ENCODE data around the gene PIK3C3.

PIK3C3 gene

DNA sequence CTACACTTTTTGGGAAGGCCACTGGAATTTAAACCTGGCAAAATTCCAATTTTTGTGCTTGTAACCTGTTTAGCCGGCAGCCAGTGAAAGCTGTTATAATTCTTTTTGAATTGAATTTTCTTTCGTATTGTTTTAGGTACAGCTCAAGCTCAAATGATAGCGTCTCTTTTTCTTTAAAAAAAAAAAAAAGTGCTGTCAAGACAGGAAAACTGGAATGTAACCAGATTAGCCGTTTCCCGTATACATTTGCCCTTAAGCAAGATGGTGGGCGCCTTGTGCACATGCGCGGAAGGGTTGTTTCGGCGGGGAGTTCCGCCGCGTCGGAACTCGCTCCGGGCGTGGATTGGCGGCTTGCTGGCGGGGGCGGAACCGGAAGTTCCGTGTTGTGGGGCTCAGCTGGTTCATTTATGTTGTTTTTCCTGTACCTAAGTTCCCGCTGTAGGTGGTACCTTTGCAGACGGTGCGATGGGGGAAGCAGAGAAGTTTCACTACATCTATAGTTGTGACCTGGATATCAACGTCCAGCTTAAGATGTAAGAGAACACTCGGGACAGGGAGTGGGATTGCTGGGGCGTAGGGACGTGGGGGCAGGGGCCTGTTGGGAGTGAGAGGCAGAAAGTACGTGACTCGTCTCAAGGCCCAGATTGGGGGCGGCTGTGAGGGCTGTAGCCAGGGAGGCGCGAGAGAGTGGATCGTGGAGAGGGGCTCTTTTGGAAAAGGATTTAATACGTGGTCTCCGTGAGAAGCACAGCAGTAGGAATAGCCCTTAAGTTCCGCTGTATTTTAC is at the start of gene PIK3C3:
TSS of gene PIK3C3 (plus strand) at position 408 of the 787 bp plus-strand sequence. CDS start at position 466, 58 bp downstream.
- DNase-seq (ENCODE audit: low read depth in 3 of 3, low spot score in 1 of 3) = peak; percentile 92 to 96 (median 95)

- no peak for DNase-seq (ENCODE audit: low read depth in 3 of 3, low spot score in 1 of 3)
These were observed 49.1 kb upstream of the PIK3C3 start for GRCh38 chr18:41905786-41906527.

DNA sequence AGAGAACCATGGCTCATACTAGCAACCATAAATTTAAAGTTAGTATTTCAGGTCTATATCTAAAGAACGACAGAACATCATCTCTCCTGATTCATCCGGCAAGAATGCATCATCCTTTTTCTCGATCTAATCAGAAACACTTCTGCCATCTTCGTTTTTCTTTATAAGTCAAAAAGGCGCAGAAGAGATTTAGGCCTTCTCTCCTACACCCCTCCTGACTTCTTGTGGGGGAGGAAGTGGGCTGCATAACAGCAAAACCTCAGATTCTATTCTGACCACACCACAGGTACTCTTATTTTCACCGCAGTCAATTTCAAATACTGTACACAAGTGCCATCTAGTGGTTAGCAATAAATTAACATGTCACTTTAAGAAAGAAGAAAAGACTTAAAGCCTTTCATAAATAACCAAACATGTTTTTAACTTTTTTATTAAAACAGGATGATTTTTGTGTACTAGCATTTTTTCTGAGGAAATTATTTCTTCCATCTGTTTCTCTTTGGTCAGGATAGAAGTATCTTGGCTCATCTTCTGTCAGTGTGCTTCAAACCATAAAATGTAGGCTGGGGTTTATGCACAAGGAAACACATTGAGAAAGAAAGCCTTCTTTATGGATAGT is 48.4 kb upstream of the PIK3C3 start:
- no peak for DNase-seq (ENCODE audit: low read depth in 3 of 3, low spot score in 1 of 3)

- no peak for DNase-seq (ENCODE audit: low read depth in 3 of 3, low spot score in 1 of 3)
These were observed 37.9 kb upstream of the PIK3C3 start for GRCh38 chr18:41917181-41917580.

- no peak for DNase-seq (ENCODE audit: low read depth in 3 of 3, low spot score in 1 of 3)
These were observed 33.3 kb upstream of the PIK3C3 start for GRCh38 chr18:41921770-41922169.

DNA sequence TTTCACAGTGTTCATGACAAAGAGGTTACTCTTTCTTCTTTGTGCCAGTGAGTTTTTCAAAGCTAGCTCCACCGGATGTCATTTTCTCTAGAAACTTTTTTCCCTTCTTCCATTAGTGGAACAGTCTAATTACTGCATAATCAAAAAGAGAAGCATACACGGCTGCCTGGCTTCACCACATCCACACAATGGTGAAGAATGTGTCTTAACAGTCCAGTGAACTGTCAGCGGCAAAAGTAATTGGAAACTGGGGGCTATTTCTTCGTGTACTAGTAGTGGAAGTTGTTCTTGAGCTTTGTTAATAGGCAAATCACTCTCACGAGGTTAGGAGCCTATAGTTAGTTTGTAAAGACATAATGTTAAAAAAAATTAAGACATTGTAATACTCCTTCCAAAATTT is 32.9 kb upstream of the PIK3C3 start:
- DNase-seq (ENCODE audit: low read depth in 3 of 3, low spot score in 1 of 3) = no peak

DNA sequence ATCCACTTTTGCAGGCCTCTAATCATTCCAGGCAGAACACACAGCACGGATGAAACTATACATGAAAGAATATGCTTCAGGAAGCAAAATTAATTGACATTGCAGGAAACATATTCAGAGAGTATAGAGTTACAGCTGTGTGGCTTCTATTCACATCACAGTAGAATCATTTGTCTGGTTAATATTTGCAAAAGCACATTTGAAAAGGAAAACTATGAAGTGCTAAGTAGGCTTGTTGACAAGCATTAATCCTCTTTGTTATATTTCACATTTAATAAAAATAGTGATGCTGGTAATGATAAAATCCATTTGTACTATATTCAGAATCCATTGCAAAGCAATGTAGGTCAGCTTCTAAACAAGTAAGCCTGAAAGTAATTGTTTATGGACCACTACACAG is 32.2 kb upstream of the PIK3C3 start:
- DNase-seq (ENCODE audit: low read depth in 3 of 3, low spot score in 1 of 3) = no peak

DNA sequence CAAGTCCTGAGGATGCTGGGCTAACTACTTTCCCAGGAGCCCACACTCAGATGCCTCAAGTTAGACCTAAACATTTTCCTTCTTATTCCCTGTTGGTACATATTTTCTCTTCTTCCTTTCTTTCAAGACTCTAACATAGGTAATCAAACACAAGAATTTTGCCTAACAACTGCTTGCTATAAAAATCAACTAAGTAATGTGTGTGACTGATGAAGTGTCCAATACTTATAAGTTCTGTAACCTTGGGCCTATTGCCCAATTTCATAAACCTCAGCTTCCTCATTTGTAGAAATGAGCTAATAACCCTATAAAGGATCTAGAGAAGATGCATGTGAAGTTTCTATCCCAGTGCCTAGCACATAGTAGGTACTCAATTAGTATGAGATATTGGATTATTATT is 31.6 kb upstream of the PIK3C3 start:
- no peak for DNase-seq (ENCODE audit: low read depth in 3 of 3, low spot score in 1 of 3)

- no peak for DNase-seq (ENCODE audit: low read depth in 3 of 3, low spot score in 1 of 3)
These were observed 26.5 kb upstream of the PIK3C3 start for GRCh38 chr18:41928581-41928980.

DNA sequence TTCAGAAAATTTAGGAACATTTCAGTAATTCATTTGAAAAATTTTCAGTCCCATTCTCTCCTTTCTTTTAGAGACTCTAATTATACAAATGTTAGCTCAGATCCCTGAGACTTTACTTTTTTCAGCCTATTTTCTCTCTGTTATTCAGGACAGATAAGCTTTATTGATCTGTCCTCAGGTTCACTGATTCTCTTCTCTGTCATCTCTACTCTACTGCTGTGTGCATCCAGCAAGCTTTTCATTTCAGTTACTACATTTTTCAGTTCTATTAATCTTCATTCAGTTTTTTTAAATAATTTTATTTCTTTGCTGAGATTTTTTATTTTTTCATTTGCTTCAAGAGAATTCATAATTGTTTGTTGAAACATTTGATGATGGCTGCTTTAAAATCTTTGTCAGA is 22.1 kb upstream of the PIK3C3 start:
- no peak for DNase-seq (ENCODE audit: low read depth in 3 of 3, low spot score in 1 of 3)

DNA sequence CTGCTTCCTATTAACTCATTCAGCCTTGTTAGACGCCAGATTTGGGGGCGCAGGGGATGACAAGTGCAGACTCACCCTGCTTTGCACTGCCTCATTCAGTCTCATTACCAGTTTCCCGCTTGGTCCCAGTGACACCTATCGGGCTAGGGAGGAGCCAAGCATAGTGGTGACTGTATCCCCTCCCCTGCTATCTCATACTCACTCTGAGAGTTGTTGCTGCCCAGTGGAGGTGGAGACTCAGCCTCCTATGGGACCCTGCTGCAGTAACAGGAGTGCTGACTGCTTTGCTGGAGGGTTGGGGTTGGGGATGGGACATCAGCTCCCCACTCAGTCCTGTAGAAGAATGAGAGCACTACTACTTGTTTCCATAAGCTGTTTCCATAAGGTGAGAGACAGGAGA is 21.3 kb upstream of the PIK3C3 start:
- DNase-seq (ENCODE audit: low read depth in 3 of 3, low spot score in 1 of 3) = no peak

DNA sequence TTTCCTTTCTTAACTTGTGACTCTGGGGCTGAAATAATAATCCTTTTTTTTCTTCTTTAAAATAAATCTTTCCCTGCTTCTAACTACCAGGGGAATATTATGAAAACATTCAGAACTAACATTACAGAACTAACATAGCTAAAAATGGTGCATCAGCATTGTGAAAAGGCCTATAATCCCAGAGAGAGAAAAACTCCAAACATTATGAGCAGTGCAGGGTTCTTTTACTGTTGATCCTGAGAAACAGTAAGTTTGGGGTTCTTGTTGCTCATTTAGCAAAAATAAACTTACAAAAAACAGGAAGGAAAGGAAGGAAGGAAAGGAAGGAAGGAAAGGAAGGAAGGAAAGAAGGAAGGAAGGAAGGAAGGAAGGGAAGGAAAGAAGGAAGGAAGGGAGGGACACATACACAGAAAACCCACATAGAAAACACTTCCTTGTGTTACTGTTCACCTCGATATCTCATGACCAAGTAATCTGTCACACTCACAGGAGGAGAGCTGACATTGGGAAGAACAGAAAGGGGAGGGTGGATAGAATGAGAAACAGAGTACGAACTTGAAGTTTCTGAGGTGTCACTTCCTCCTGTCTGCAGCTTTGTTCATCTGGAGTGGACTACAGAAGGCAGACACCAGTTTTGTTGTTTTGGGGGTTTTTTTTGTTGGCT is 18.4 kb upstream of the PIK3C3 start:
- no peak for DNase-seq (ENCODE audit: low read depth in 3 of 3, low spot score in 1 of 3)

- no peak for DNase-seq (ENCODE audit: low read depth in 3 of 3, low spot score in 1 of 3)
These were observed 16.6 kb upstream of the PIK3C3 start for GRCh38 chr18:41938445-41938844.

DNA sequence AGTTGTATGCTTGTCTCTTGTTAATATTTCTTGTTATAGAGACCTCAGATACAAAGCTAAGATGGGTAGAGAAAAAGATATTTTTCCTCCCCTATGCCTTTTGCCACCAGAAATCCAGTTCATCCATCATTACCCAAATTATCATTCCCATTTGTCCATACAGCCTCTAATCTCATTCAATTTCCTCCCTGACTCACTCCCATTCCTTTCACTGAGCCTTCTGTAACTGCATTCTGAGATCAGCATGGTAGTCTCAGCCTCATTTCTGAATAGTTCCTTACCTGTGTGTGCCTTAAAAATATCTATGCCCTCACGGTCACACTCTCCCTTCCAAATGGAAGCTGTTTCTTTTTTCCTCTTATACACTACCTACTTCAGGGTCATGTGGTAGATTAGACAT is 15.7 kb upstream of the PIK3C3 start:
- no peak for DNase-seq (ENCODE audit: low read depth in 3 of 3, low spot score in 1 of 3)

DNA sequence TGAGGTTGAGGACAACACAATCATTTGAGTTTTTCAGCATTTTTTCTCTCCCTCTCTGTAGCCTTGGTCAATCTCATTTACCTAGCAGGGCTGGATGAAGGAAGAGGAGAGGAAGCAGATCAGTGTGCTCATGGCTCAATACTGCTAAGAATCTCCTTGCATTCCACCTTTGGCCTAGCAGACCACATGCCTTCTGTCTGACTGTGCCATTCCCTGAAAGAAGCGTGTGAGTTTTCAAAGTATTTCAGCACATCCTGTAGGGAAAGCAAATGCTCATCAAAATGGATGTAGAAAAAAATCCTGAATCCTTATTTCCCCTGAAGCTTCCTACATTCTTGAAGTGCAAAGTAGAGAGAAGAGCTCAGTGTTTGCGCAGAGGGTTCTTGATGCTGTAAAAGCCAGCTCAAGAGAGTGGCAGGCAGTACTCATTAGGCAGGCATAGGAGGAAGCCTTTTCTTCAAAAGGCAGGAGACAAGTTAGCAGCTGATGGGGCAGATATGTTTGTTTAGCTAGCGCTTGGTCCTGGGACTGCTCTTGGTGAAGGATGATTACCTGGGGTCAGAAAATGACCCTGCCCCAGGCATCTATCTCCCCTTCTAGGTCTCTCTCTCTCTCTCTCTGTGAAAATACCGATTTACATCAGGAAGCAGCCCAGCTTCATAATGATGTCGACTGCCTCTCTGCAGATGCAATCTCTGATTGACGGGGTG is 14.4 kb upstream of the PIK3C3 start:
- DNase-seq (ENCODE audit: low read depth in 3 of 3, low spot score in 1 of 3) = no peak

DNA sequence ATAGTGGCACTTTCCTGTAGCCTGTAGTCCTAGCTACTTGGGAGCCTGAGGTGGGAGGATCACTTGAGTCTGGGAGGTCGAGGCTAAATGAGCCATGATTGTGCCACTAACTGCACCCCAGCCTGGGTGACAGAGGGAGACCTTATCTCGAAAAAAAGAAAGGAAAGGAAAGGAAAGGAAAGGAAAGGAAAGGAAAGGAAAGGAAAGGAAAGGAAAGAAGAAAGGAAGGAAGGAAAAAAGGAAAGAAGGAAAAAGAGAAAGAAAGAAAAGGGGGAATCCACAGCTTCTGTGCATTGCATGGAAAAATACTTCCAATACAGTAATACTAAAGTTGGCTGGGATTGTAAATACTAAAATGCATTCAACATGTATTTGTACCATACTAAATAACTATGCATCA is 12.8 kb upstream of the PIK3C3 start:
- no peak for DNase-seq (ENCODE audit: low read depth in 3 of 3, low spot score in 1 of 3)

DNA sequence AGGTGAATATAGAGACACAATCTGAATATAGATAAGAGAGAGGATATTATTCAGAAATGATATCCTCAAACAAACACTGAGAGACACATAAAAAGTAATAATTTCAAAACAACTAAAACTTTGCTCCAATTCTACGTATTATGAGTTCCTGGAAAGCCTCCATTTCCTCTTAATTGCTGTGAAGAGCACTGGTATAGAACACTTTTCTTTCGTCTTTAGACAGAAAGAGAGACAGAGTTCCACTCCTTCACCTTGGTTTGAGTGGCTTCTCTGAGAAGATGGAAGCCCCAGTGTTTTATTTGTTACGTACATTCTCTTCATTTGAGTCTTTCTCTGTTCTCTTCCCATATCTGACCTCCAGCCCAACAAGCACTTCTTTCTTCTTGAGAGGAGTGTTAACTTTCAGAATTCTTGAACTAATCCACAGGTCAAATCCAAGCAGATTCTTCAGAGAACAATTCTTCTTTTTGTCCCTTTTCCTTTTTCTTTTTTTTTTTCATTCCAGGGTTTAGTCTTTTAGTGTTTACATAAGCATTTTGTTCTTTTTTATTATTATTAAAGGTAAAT is 6.4 kb upstream of the PIK3C3 start:
- DNase-seq (ENCODE audit: low read depth in 3 of 3, low spot score in 1 of 3) = no peak

GRCh38 chr18:41949206-41949920 is 5.7 kb upstream of the PIK3C3 start:
- no peak for DNase-seq (ENCODE audit: low read depth in 3 of 3, low spot score in 1 of 3)

DNA sequence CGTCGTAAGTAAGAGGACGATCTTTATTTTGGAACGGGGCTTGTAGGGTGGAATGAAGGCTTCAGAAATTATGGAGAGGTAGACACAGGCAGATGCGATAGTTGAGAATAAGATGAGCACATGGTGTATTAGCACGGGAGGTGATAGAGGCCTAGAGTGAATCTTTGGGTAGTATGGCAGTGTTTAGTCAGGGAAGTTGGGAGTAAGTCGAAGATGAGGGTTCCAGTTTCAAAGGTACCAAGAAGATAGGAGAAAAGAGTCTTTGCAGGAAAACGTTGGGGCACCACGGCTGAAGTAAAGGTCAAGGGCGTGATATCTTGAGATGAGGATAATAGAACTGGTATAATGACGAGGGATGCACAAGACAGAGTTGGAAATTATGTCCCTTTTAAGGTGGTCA is 654 bp downstream of the PIK3C3 start:
- no peak for DNase-seq (ENCODE audit: low read depth in 3 of 3, low spot score in 1 of 3)

- DNase-seq (ENCODE audit: low read depth in 3 of 3, low spot score in 1 of 3) = no peak
These were observed 4.0 kb downstream of the PIK3C3 start for GRCh38 chr18:41959045-41959444.

Measured in stimulated activated CD4-positive, alpha-beta T cell treated with anti-CD3 and anti-CD28 coated beads, TNF-alpha, amount 100 ng/mL, for 1 hour (primary cell).